ENCODE data around the gene KRTAP10-10. TPM values are rescaled to one million over a fixed set of nuclear protein-coding genes. Genes with fewer than 3 reads are reported as not detected.
A peak's percentile ranks its signal among the peaks of the same experiment; 100 is the strongest.

The KRTAP10-10 gene
- total RNA-seq, 1 donor from 2014 or later = not detected

GRCh38 chr21:44594406-44594916 lies 42.7 kb upstream of the KRTAP10-10 start:
- no peak overlapping the region for H3K4me3 ChIP-seq (ENCODE audit: insufficient read depth, low read depth, low read length)
- TF ChIP-seq EZH2 (IDR thresholded peaks at IDR 0.05; ENCODE audit: insufficient read depth, low read length) = no peak
- TF ChIP-seq, protein P1, sequence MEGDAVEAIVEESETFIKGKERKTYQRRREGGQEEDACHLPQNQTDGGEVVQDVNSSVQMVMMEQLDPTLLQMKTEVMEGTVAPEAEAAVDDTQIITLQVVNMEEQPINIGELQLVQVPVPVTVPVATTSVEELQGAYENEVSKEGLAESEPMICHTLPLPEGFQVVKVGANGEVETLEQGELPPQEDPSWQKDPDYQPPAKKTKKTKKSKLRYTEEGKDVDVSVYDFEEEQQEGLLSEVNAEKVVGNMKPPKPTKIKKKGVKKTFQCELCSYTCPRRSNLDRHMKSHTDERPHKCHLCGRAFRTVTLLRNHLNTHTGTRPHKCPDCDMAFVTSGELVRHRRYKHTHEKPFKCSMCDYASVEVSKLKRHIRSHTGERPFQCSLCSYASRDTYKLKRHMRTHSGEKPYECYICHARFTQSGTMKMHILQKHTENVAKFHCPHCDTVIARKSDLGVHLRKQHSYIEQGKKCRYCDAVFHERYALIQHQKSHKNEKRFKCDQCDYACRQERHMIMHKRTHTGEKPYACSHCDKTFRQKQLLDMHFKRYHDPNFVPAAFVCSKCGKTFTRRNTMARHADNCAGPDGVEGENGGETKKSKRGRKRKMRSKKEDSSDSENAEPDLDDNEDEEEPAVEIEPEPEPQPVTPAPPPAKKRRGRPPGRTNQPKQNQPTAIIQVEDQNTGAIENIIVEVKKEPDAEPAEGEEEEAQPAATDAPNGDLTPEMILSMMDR (IDR thresholded peaks at IDR 0.05; ENCODE audit: insufficient read depth, low read depth, low read length) = no peak
- Mint-ChIP-seq H3K27ac (ENCODE audit: unreplicated experiment) (no peak overlapping the region), H3K4me1 (ENCODE audit: low read depth, unreplicated experiment) (peaks cover 2% of the 10 kb centered on the region), H3K36me3 (ENCODE audit: low read depth, unreplicated experiment) (peaks cover 1% of the 10 kb centered on the region), H3K9me3 (ENCODE audit: unreplicated experiment) (peaks cover 15% of the 10 kb centered on the region), H3K27me3 (ENCODE audit: low read depth, unreplicated experiment) (peaks cover 24% of the 10 kb centered on the region), H3K4me3 (ENCODE audit: unreplicated experiment) (no peak overlapping the region)
- no peak overlapping the region for H3K4me2 ChIP-seq (ENCODE audit: low read length)
- no peak overlapping the region for H3K27ac ChIP-seq (ENCODE audit: low read depth, low read length)
- H3K36me3 ChIP-seq (ENCODE audit: insufficient read depth, low read length) = no peaks in the 10 kb centered on the region
- no peaks in the 10 kb centered on the region for H4K20me1 ChIP-seq (ENCODE audit: insufficient read depth, low read length)
- H3K27me3 ChIP-seq (ENCODE audit: insufficient read depth, low read length) = no peaks in the 10 kb centered on the region
- no peaks in the 10 kb centered on the region for H3K4me1 ChIP-seq (ENCODE audit: insufficient read depth, low read length)
- peaks cover 7% of the 10 kb centered on the region for H3K9me3 ChIP-seq (ENCODE audit: insufficient read depth, low read depth, low read length)
- no peak for FAIRE-seq
- no peak overlapping the region for H3K9ac ChIP-seq (ENCODE audit: low read length)
- no peaks in the 10 kb centered on the region for H3K79me2 ChIP-seq (ENCODE audit: insufficient read depth, low read length)
- no peak overlapping the region for H2AFZ ChIP-seq (ENCODE audit: low read depth, low read length)
- no peak for DNase-seq (ENCODE audit: low read depth)

DNA sequence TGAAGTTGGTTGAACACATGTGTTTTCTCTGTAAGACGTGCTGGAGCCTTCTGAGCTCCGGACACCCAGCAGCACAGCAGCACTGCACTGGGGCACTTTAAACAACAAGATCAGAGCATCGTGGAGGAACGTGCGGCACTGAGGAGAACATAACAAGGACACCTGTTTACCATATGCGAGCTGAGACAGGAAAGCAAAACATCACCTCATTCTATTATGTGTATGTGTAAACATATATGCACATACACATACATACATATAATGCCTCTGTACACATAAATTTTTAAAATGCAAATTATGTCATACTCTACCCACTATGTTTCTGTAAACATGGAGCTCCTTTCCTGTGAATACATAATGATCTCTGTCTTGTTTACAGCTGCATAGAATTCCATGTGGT lies 41.6 kb upstream of the KRTAP10-10 start:
- H3K79me2 ChIP-seq (ENCODE audit: insufficient read depth, low read length) = no peaks in the 10 kb centered on the region
- Mint-ChIP-seq H3K4me3 (ENCODE audit: unreplicated experiment) (no peak overlapping the region), H3K4me1 (ENCODE audit: low read depth, unreplicated experiment) (peaks cover 2% of the 10 kb centered on the region), H3K9me3 (ENCODE audit: unreplicated experiment) (peaks cover 18% of the 10 kb centered on the region), H3K27ac (ENCODE audit: unreplicated experiment) (no peak overlapping the region), H3K27me3 (ENCODE audit: low read depth, unreplicated experiment) (peaks cover 23% of the 10 kb centered on the region), H3K36me3 (ENCODE audit: low read depth, unreplicated experiment) (peaks cover 3% of the 10 kb centered on the region)
- no peaks in the 10 kb centered on the region for H3K27me3 ChIP-seq (ENCODE audit: insufficient read depth, low read length)
- no peaks in the 10 kb centered on the region for H4K20me1 ChIP-seq (ENCODE audit: insufficient read depth, low read length)
- H3K36me3 ChIP-seq (ENCODE audit: insufficient read depth, low read length) = no peaks in the 10 kb centered on the region
- FAIRE-seq = no peak
- H2AFZ ChIP-seq (ENCODE audit: low read depth, low read length) = no peak overlapping the region
- no peak overlapping the region for H3K4me2 ChIP-seq (ENCODE audit: low read length)
- TF ChIP-seq, protein P1 (IDR thresholded peaks at IDR 0.05; ENCODE audit: insufficient read depth, low read depth, low read length) = no peak
- TF ChIP-seq EZH2 (IDR thresholded peaks at IDR 0.05; ENCODE audit: insufficient read depth, low read length) = no peak
- H3K9me3 ChIP-seq (ENCODE audit: insufficient read depth, low read depth, low read length) = peaks cover 7% of the 10 kb centered on the region
- H3K9ac ChIP-seq (ENCODE audit: low read length) = no peak overlapping the region
- H3K27ac ChIP-seq (ENCODE audit: low read depth, low read length) = no peak overlapping the region
- H3K4me1 ChIP-seq (ENCODE audit: insufficient read depth, low read length) = no peaks in the 10 kb centered on the region
- no peak overlapping the region for H3K4me3 ChIP-seq (ENCODE audit: insufficient read depth, low read depth, low read length)
- DNase-seq (ENCODE audit: low read depth) = no peak

- Histone ChIP-seq H3K27me3 (ENCODE audit: insufficient read depth, low read length) (no peaks in the 10 kb centered on the region), H3K9ac (ENCODE audit: low read length) (no peak overlapping the region), H3K27ac (ENCODE audit: low read depth, low read length) (no peak overlapping the region), H3K4me3 (ENCODE audit: insufficient read depth, low read depth, low read length) (no peak overlapping the region), H2AFZ (ENCODE audit: low read depth, low read length) (no peak overlapping the region), H3K4me1 (ENCODE audit: insufficient read depth, low read length) (no peaks in the 10 kb centered on the region), H3K9me3 (ENCODE audit: insufficient read depth, low read depth, low read length) (peaks cover 7% of the 10 kb centered on the region), H4K20me1 (ENCODE audit: insufficient read depth, low read length) (no peaks in the 10 kb centered on the region), H3K79me2 (ENCODE audit: insufficient read depth, low read length) (no peaks in the 10 kb centered on the region), H3K4me2 (ENCODE audit: low read length) (no peak overlapping the region), H3K36me3 (ENCODE audit: insufficient read depth, low read length) (no peaks in the 10 kb centered on the region)
- Mint-ChIP-seq H3K36me3 (ENCODE audit: low read depth, unreplicated experiment) (peaks cover 3% of the 10 kb centered on the region), H3K4me3 (ENCODE audit: unreplicated experiment) (no peak overlapping the region), H3K9me3 (ENCODE audit: unreplicated experiment) (peaks cover 18% of the 10 kb centered on the region), H3K27me3 (ENCODE audit: low read depth, unreplicated experiment) (peaks cover 25% of the 10 kb centered on the region), H3K4me1 (ENCODE audit: low read depth, unreplicated experiment) (peaks cover 2% of the 10 kb centered on the region), H3K27ac (ENCODE audit: unreplicated experiment) (no peak overlapping the region)
- peak; percentile 10 for DNase-seq (ENCODE audit: low read depth)
- TF ChIP-seq EZH2 (IDR thresholded peaks at IDR 0.05; ENCODE audit: insufficient read depth, low read length) = no peak
- TF ChIP-seq, protein P1 (IDR thresholded peaks at IDR 0.05; ENCODE audit: insufficient read depth, low read depth, low read length) = no peak
- no peak for FAIRE-seq
These were observed 41.0 kb upstream of the KRTAP10-10 start for GRCh38 chr21:44596068-44596725.

Measured in astrocyte (in vitro differentiated cells and primary cell).